Calu3 (cell line): Measurements from ENCODE around the gene CEP295NL. TPM values are rescaled to one million over a fixed set of nuclear protein-coding genes. Genes with fewer than 3 reads are reported as not detected.
A peak's percentile ranks its signal among the peaks of the same experiment; 100 is the strongest.
"Not testable (repeated sequence)": the region's sequence is repeated elsewhere in the genome, so short reads cannot be mapped to it uniquely, and the experiment has no call there.

Experiments used
- BruUV-seq: library from RNA; stranded (reverse); fragments of 400-500 nt; replicated peaks from 2 replicates; lab custom pipeline; 2021; lab: Mats Ljungman, UMichigan
- CTCF ChIA-PET: fragments of 300-600 bp; sonication (Branson Sonifier 250); formaldehyde crosslinking; loops from one replicate; lab custom pipeline; 2022; ENCODE audit warnings: antibody characterized with exemption; lab: Charles Lee
- DNase-seq: peaks from one replicate; pipeline ENCODE4 v3.0.0; 2022
- H3K27ac Mint-ChIP-seq: one replicate; pipeline ENCODE4 v1.8.0; 2022; ENCODE audit warnings: mixed read lengths; ENCODE audit not compliant: unreplicated experiment
- H3K27me3 Mint-ChIP-seq: one replicate; pipeline ENCODE4 v1.8.0; 2022; ENCODE audit warnings: mixed read lengths; ENCODE audit not compliant: unreplicated experiment
- H3K36me3 Mint-ChIP-seq: one replicate; pipeline ENCODE4 v1.8.0; 2022; ENCODE audit warnings: mild to moderate bottlenecking, moderate library complexity, mixed read lengths; ENCODE audit not compliant: insufficient read depth, unreplicated experiment
- H3K4me1 Mint-ChIP-seq: one replicate; pipeline ENCODE4 v1.8.0; 2022; ENCODE audit warnings: mild to moderate bottlenecking, low read depth, mixed read lengths; ENCODE audit not compliant: unreplicated experiment
- H3K4me3 Mint-ChIP-seq: one replicate; pipeline ENCODE4 v1.8.0; 2022; ENCODE audit warnings: mild to moderate bottlenecking, low read depth, moderate library complexity, mixed read lengths; ENCODE audit not compliant: unreplicated experiment
- H3K9me3 Mint-ChIP-seq: one replicate; pipeline ENCODE4 v1.8.0; 2022; ENCODE audit warnings: low read depth, mixed read lengths; ENCODE audit not compliant: unreplicated experiment
- CTCF ChIP-seq: fragments of 200-600 bp; IDR thresholded peaks from one replicate; pipeline ENCODE4 v1.8.0; 2022; ENCODE audit warnings: antibody characterized with exemption; ENCODE audit not compliant: unreplicated experiment
- intact Hi-C: fragments of 100-400 bp; cut with micrococcal nuclease; formaldehyde crosslinking; loops from one replicate; pipeline ENCODE4 v1.10.0; 2022; ENCODE audit not compliant: unreplicated experiment
- total RNA-seq: library from RNA; stranded (reverse); gene quantifications from 2 replicates; pipeline ENCODE4 v1.2.3, GENCODE V29; 2022

CEP295NL gene
- total RNA-seq, 1 experiment from 2014 or later, result 4.6 TPM

GRCh38 chr17:78905541-78905940 is 2.5 kb upstream of the CEP295NL start:
- CTCF ChIA-PET, result no interaction called here
- intact Hi-C loops, result no loop called here
- Mint-ChIP-seq H3K4me1 (peaks cover 46% of the 10 kb centered on the region), H3K27ac (peak overlapping the region; percentile 50), H3K9me3 (no peaks in the 10 kb centered on the region), H3K4me3 (no peak overlapping the region), H3K27me3 (no peaks in the 10 kb centered on the region), H3K36me3 (peaks cover 26% of the 10 kb centered on the region)
- no peak for DNase-seq
- no TSS peak for BruUV-seq
- no peak for TF ChIP-seq CTCF

- no TSS peak for BruUV-seq
- Mint-ChIP-seq H3K4me3 (no peak overlapping the region), H3K9me3 (no peaks in the 10 kb centered on the region), H3K27me3 (no peaks in the 10 kb centered on the region), H3K27ac (peak overlapping the region; percentile 50), H3K4me1 (peaks cover 46% of the 10 kb centered on the region), H3K36me3 (peaks cover 26% of the 10 kb centered on the region)
- CTCF ChIA-PET, result no interaction called here
- TF ChIP-seq CTCF, result no peak
- intact Hi-C loops, result no loop called here
- no peak for DNase-seq
These were observed 2.1 kb upstream of the CEP295NL start for GRCh38 chr17:78905116-78905515.

- no peak overlapping the region for H3K4me3 Mint-ChIP-seq
- TF ChIP-seq CTCF, result no peak
- CTCF ChIA-PET, result interaction anchor here (0.6 kb wide), 1 partner anchor 167 kb away, joined by 5 read pairs; no protein-coding TSS in a partner anchor
- no TSS peak for BruUV-seq
- no peaks in the 10 kb centered on the region for H3K9me3 Mint-ChIP-seq
- H3K4me1 Mint-ChIP-seq, result peaks cover 49% of the 10 kb centered on the region
- no peak overlapping the region for H3K27ac Mint-ChIP-seq
- intact Hi-C loops, result no loop called here
- DNase-seq, result no peak
- no peaks in the 10 kb centered on the region for H3K27me3 Mint-ChIP-seq
- H3K36me3 Mint-ChIP-seq, result peaks cover 32% of the 10 kb centered on the region
These were observed 1.4 kb upstream of the CEP295NL start for GRCh38 chr17:78904371-78904770.

GRCh38 chr17:78902231-78902630 is 770 bp downstream of the CEP295NL start:
- BruUV-seq, H3K4me3 Mint-ChIP-seq, H3K27ac Mint-ChIP-seq, intact Hi-C loops, DNase-seq, H3K9me3 Mint-ChIP-seq, H3K27me3 Mint-ChIP-seq: not testable (repeated sequence)
- Mint-ChIP-seq H3K4me1 (peaks cover 44% of the 10 kb centered on the region), H3K36me3 (peaks cover 32% of the 10 kb centered on the region)
- CTCF ChIA-PET, result interaction anchor here (1.3 kb wide), 1 partner anchor 18 kb away, joined by 3 read pairs; no protein-coding TSS in a partner anchor

GRCh38 chr17:78901806-78902205 is 1.2 kb downstream of the CEP295NL start:
- H3K36me3 Mint-ChIP-seq, result peaks cover 32% of the 10 kb centered on the region
- CTCF ChIA-PET, result interaction anchor here (1.3 kb wide), 1 partner anchor 18 kb away, joined by 3 read pairs; no protein-coding TSS in a partner anchor
- no peak overlapping the region for H3K4me3 Mint-ChIP-seq
- peaks cover 44% of the 10 kb centered on the region for H3K4me1 Mint-ChIP-seq
- DNase-seq, result no peak
- no peak overlapping the region for H3K27ac Mint-ChIP-seq
- H3K27me3 Mint-ChIP-seq, result no peaks in the 10 kb centered on the region
- no TSS peak for BruUV-seq
- no peak for TF ChIP-seq CTCF
- H3K9me3 Mint-ChIP-seq, result no peaks in the 10 kb centered on the region
- intact Hi-C loops, result no loop called here
